Measurements from ENCODE around the gene MRPL47. TPM values are rescaled to one million over a fixed set of nuclear protein-coding genes. Genes with fewer than 3 reads are reported as not detected.

The MRPL47 gene
- total RNA-seq, 1 experiment from 2014 or later, result 58.7 TPM

DNA sequence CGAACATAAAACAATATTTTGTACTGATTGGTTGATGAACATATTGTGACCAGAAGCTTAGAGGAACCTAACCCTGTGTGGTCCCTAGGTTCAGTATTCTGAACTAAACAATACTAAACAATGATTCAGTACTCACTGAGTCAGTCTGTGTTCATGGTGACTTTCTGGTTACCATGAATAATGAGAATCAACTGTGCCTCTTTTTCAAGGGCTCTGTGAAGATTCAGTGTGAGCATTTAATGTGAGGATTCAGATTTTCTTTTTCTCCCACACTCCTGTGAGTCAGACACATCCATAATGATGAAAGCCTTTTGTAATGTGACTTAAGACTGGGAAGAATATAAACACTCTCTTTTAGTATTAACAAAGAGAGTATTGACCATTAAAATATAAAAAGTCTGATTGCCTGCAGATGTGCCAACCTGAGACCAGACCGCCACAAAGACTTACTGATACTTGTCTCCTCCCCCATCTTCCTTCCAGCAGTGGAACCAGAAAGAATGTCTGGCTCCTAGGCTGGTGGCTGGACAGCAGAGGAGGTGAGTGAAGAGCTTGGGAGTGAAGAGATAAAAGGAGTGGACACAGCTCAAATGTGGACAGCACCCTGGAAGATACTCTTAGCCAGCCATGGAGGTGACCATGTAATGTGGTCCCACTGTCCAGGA lies 59.3 kb downstream of the MRPL47 start:
- Histone ChIP-seq H3K27me3 (ENCODE audit: control insufficient read depth, insufficient read depth, low read length) (no peaks in the 10 kb centered on the region; the same call in 1 of the 2 replicates), H3K27ac (ENCODE audit: low read length) (no peak overlapping the region), H3K36me3 (ENCODE audit: control insufficient read depth, insufficient read depth, low read length) (no peaks in the 10 kb centered on the region), H3K4me1 (ENCODE audit: control insufficient read depth, insufficient read depth, low read length) (no peaks in the 10 kb centered on the region), H3K4me3 (ENCODE audit: low read depth in 2 of 2, low read length in 2 of 2) (no peak overlapping the region), H3K9me3 (ENCODE audit: control insufficient read depth, insufficient read depth, low read depth, low read length) (no peaks in the 10 kb centered on the region)
- CTCF ChIA-PET, result no interaction called here
- DNase-seq (ENCODE audit: low read depth, low spot score), result no peak
- no peak for TF ChIP-seq POLR2AphosphoS5 (IDR thresholded peaks at IDR 0.05; ENCODE audit: low read depth, low read length)
- TF ChIP-seq, protein P1, sequence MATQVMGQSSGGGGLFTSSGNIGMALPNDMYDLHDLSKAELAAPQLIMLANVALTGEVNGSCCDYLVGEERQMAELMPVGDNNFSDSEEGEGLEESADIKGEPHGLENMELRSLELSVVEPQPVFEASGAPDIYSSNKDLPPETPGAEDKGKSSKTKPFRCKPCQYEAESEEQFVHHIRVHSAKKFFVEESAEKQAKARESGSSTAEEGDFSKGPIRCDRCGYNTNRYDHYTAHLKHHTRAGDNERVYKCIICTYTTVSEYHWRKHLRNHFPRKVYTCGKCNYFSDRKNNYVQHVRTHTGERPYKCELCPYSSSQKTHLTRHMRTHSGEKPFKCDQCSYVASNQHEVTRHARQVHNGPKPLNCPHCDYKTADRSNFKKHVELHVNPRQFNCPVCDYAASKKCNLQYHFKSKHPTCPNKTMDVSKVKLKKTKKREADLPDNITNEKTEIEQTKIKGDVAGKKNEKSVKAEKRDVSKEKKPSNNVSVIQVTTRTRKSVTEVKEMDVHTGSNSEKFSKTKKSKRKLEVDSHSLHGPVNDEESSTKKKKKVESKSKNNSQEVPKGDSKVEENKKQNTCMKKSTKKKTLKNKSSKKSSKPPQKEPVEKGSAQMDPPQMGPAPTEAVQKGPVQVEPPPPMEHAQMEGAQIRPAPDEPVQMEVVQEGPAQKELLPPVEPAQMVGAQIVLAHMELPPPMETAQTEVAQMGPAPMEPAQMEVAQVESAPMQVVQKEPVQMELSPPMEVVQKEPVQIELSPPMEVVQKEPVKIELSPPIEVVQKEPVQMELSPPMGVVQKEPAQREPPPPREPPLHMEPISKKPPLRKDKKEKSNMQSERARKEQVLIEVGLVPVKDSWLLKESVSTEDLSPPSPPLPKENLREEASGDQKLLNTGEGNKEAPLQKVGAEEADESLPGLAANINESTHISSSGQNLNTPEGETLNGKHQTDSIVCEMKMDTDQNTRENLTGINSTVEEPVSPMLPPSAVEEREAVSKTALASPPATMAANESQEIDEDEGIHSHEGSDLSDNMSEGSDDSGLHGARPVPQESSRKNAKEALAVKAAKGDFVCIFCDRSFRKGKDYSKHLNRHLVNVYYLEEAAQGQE (IDR thresholded peaks at IDR 0.05; ENCODE audit: insufficient read depth in 1 of 2, low read depth in 2 of 2, low read length in 1 of 2), result no peak
- TF ChIP-seq TCF7L2 (IDR thresholded peaks at IDR 0.05; ENCODE audit: low read depth, low read length), result no peak
- no peak for TF ChIP-seq SIN3A (IDR thresholded peaks at IDR 0.05; ENCODE audit: borderline replicate concordance, insufficient read depth, low read depth, low read length)
- no peak for TF ChIP-seq CTCF (IDR thresholded peaks at IDR 0.05)
- BruUV-seq (replicated peaks), result no TSS peak
- intact Hi-C loops (cut with micrococcal nuclease; ENCODE audit: unreplicated experiment) (no loop called here), in situ Hi-C loops (cut with HindIII; ENCODE audit: low pct_unique_long_range_greater_than_20kb, low sequenced_read_pairs) (no loop called here)
- no peak; the same call in 1 of the 2 replicates for ATAC-seq
- POLR2A ChIA-PET, result no interaction called here

DNA sequence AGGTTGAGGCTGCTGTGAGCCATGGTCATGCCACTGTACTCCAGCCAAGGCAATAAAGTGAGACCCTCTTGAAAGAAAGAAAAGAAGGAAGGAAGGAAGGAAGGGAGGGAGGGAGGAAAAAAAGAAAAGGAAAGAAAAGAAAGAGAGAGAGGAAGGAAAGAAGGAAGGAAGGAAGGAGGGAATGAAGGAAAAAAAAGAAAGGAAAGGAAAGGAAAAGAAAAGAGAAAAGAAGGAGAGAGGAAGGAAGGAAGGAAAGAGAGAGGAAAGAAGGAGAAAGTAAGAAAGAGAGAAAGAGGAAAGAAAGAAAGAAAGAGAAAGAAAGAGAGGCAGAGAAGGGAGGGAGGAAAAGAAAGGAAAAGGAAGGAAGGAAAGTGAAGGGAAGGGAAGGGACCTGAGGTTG lies 62.1 kb downstream of the MRPL47 start:
- H3K9me3 ChIP-seq (ENCODE audit: control insufficient read depth, insufficient read depth, low read depth, low read length), result no peaks in the 10 kb centered on the region
- ChIA-PET CTCF (no interaction called here), POLR2A (no interaction called here)
- DNase-seq (ENCODE audit: low read depth, low spot score) (no peak), ATAC-seq (no peak)
- in situ Hi-C loops (cut with HindIII; ENCODE audit: low pct_unique_long_range_greater_than_20kb, low sequenced_read_pairs) (no loop called here), intact Hi-C loops (cut with micrococcal nuclease; ENCODE audit: unreplicated experiment) (no loop called here)
- no peak overlapping the region for H3K27ac ChIP-seq (ENCODE audit: low read length)
- H3K36me3 ChIP-seq (ENCODE audit: control insufficient read depth, insufficient read depth, low read length), result no peaks in the 10 kb centered on the region
- H3K27me3 ChIP-seq (ENCODE audit: control insufficient read depth, insufficient read depth, low read length), result no peaks in the 10 kb centered on the region; the same call in 1 of the 2 replicates
- BruUV-seq (replicated peaks), result no TSS peak
- H3K4me1 ChIP-seq (ENCODE audit: control insufficient read depth, insufficient read depth, low read length), result no peaks in the 10 kb centered on the region
- H3K4me3 ChIP-seq (ENCODE audit: low read depth in 2 of 2, low read length in 2 of 2), result no peak overlapping the region
- TF ChIP-seq, protein P1 (IDR thresholded peaks at IDR 0.05; ENCODE audit: insufficient read depth in 1 of 2, low read depth in 2 of 2, low read length in 1 of 2), result no peak
- TF ChIP-seq CTCF (IDR thresholded peaks at IDR 0.05) (no peak), SIN3A (IDR thresholded peaks at IDR 0.05; ENCODE audit: borderline replicate concordance, insufficient read depth, low read depth, low read length) (no peak), TCF7L2 (IDR thresholded peaks at IDR 0.05; ENCODE audit: low read depth, low read length) (no peak), POLR2AphosphoS5 (IDR thresholded peaks at IDR 0.05; ENCODE audit: low read depth, low read length) (no peak)

All from Panc1 (cell line).